ENCODE data around the gene RMND1. TPM values are rescaled to one million over a fixed set of nuclear protein-coding genes. Genes with fewer than 3 reads are reported as not detected.

Gene RMND1
- total RNA-seq, 1 donor from 2014 or later = 40.2 TPM

DNA sequence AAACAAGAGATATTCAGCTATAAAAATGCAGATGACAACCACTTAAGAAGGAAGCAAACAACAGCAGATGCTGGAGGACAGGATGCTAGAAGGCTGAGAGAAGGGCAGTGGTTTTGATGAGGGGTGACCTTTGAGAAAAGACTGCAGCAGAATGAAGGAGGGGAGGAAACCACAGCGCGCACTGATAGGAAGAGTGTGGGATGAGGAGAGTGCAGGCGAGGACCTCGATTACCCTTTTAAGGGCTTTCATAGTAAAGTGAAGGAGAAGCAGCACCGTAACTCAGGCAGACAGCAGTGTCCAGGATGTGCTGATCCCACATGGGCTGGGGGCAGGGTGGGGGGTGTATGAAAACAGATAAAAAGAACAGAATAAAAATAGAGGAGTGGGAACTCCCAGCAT, 79.8 kb downstream of the RMND1 start:
- no peak for DNase-seq (ENCODE audit: low spot score, unreplicated experiment)
- Mint-ChIP-seq H3K27ac (no peak overlapping the region), H3K4me3 (ENCODE audit: low read depth) (no peak overlapping the region), H3K36me3 (ENCODE audit: insufficient read depth) (peaks cover 17% of the 10 kb centered on the region), H3K9me3 (ENCODE audit: low read depth) (peaks cover 4% of the 10 kb centered on the region), H3K27me3 (no peaks in the 10 kb centered on the region), H3K4me1 (ENCODE audit: low read depth) (peaks cover 3% of the 10 kb centered on the region)
- TF ChIP-seq, protein P1, sequence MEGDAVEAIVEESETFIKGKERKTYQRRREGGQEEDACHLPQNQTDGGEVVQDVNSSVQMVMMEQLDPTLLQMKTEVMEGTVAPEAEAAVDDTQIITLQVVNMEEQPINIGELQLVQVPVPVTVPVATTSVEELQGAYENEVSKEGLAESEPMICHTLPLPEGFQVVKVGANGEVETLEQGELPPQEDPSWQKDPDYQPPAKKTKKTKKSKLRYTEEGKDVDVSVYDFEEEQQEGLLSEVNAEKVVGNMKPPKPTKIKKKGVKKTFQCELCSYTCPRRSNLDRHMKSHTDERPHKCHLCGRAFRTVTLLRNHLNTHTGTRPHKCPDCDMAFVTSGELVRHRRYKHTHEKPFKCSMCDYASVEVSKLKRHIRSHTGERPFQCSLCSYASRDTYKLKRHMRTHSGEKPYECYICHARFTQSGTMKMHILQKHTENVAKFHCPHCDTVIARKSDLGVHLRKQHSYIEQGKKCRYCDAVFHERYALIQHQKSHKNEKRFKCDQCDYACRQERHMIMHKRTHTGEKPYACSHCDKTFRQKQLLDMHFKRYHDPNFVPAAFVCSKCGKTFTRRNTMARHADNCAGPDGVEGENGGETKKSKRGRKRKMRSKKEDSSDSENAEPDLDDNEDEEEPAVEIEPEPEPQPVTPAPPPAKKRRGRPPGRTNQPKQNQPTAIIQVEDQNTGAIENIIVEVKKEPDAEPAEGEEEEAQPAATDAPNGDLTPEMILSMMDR (IDR thresholded peaks at IDR 0.05; ENCODE audit: unreplicated experiment) = no peak

DNA sequence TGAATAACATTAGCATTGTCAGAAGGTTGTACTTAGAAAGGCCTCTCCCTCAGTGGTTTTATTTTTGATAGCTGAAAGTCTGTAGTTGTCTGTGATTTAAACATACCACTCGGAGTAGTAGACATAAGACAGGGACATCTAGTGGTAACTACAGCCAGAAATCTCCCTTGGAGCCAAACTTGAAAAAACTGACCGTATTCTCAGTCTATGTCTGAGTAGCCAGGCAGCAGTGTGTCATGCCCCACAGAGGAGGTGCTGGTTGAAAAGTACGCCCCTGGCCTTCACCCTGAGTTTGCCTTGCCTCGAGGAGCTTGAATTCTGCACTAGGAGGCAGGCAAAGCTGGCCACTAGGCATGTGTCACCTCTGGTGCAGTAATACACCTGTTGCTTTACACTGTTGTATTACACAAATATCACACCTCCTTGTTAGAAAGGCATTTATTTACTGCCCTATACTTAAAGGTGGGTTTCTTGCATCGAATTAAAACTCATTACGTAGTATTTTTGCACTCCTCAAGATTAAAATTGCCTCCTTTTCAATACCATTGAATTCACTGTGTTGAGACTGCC, 81.3 kb downstream of the RMND1 start:
- no peak overlapping the region for H3K4me3 Mint-ChIP-seq (ENCODE audit: low read depth)
- H3K27me3 Mint-ChIP-seq = no peaks in the 10 kb centered on the region
- TF ChIP-seq, protein P1 (IDR thresholded peaks at IDR 0.05; ENCODE audit: unreplicated experiment) = peak; percentile 14
- DNase-seq (ENCODE audit: low spot score, unreplicated experiment) = no peak
- no peak overlapping the region for H3K27ac Mint-ChIP-seq
- peaks cover 3% of the 10 kb centered on the region for H3K4me1 Mint-ChIP-seq (ENCODE audit: low read depth)
- H3K9me3 Mint-ChIP-seq (ENCODE audit: low read depth) = no peaks in the 10 kb centered on the region
- H3K36me3 Mint-ChIP-seq (ENCODE audit: insufficient read depth) = peaks cover 24% of the 10 kb centered on the region

DNA sequence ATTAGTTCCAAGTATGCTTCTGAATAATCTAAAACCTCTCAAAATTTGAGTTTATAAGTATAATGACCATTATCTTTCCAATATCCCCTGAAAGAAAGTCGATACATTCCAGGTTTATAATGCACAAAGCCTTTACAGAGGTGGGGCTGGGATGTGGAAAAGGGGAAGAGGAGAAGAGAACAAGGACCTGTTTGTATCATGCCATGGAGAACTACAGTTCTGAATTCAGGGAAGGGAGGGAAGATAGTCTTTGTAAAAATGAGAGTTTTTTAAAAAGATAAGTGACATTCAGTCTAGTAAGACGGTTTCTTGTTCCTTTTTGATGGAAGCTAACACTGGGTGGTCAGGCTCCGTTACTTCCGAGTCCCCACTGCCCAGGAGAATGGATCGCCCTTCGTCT, 86.7 kb downstream of the RMND1 start:
- Mint-ChIP-seq H3K27me3 (no peaks in the 10 kb centered on the region), H3K4me3 (ENCODE audit: low read depth) (no peak overlapping the region), H3K36me3 (ENCODE audit: insufficient read depth) (peaks cover 18% of the 10 kb centered on the region), H3K9me3 (ENCODE audit: low read depth) (no peaks in the 10 kb centered on the region), H3K4me1 (ENCODE audit: low read depth) (no peaks in the 10 kb centered on the region), H3K27ac (no peak overlapping the region)
- DNase-seq (ENCODE audit: low spot score, unreplicated experiment) = no peak
- TF ChIP-seq, protein P1 (IDR thresholded peaks at IDR 0.05; ENCODE audit: unreplicated experiment) = no peak

DNA sequence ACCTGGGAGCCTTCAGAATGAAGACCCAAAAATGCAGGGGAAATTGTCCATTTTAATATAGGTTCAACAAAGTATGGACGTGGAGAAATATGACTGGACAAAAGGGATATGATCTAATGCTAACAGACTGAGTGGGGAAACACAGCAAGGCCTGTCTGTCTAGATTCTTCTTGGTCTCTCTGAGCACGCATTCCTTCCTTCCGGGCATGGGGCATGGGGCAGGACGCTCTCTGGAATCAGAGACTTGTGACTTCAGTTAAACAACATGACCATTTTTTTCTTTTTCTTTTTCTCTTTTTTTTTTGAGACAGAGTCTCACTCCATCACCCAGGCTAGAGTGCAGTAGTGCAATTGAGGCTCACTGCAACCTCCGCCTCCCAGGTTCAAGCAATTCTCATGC, 92.4 kb downstream of the RMND1 start:
- DNase-seq (ENCODE audit: low spot score, unreplicated experiment) = no peak
- Mint-ChIP-seq H3K4me1 (ENCODE audit: low read depth) (no peaks in the 10 kb centered on the region), H3K27ac (no peak overlapping the region), H3K4me3 (ENCODE audit: low read depth) (no peak overlapping the region), H3K27me3 (no peaks in the 10 kb centered on the region), H3K36me3 (ENCODE audit: insufficient read depth) (peaks cover 6% of the 10 kb centered on the region), H3K9me3 (ENCODE audit: low read depth) (no peaks in the 10 kb centered on the region)
- TF ChIP-seq, protein P1 (IDR thresholded peaks at IDR 0.05; ENCODE audit: unreplicated experiment) = no peak

DNA sequence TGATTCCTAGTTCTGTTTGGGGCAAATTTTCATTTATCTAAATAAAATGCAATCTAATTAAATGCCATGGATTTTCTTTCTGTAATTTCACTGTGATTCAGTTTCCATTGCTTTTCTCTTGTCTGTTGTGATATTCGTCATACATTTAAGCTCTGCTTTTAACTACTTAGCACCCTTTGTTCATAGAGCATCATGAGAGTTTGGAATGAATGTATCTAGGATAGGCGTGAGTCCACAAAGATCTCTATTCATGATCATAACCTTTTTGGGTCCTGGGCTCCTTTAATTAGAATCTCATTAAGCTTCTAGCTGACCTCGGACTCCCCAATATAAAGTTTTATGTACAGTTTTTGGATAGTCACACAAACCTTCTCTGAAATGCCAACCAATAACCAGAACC, 93.5 kb downstream of the RMND1 start:
- TF ChIP-seq, protein P1 (IDR thresholded peaks at IDR 0.05; ENCODE audit: unreplicated experiment) = no peak
- Mint-ChIP-seq H3K4me1 (ENCODE audit: low read depth) (no peaks in the 10 kb centered on the region), H3K4me3 (ENCODE audit: low read depth) (no peak overlapping the region), H3K36me3 (ENCODE audit: insufficient read depth) (peaks cover 2% of the 10 kb centered on the region), H3K27ac (no peak overlapping the region), H3K9me3 (ENCODE audit: low read depth) (no peaks in the 10 kb centered on the region), H3K27me3 (no peaks in the 10 kb centered on the region)
- DNase-seq (ENCODE audit: low spot score, unreplicated experiment) = no peak

Data from progenitor cell of endocrine pancreas (in vitro differentiated cells).